NCI-H748 (cell line): ENCODE measurements around the gene LCTL.
"Not testable (repeated sequence)": the region's sequence is repeated elsewhere in the genome, so short reads cannot be mapped to it uniquely, and the experiment has no call there.

Experiments
- DNase-seq: peaks from one replicate; lab custom pipeline; 2025; ENCODE audit not compliant: unreplicated experiment; lab: John Stamatoyannopoulos, UW

Gene LCTL

GRCh38 chr15:66592505-66593218 is 26.9 kb upstream of the LCTL start:
- no peak for DNase-seq

GRCh38 chr15:66591322-66591862 is 25.6 kb upstream of the LCTL start:
- no peak for DNase-seq

GRCh38 chr15:66590435-66590834 is 24.6 kb upstream of the LCTL start:
- no peak for DNase-seq

DNA sequence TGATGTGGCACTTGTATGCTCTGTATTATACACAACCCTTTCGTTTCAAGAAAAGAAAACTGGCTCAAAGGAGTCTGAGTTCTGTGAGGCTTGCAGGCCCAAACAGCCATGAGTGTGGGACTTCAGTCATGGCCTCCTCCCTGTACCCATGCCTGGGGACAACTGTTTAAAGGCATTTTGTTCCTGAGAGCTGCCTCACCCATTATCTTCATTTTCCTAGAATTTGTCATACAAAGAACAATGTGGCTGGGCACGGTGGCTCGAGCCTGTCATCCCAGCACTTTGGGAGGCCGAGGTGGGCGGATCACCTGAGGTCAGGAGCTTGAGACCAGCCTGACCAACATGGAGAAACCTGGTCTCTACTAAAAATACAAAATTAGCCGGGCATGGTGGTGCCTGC is 23.6 kb upstream of the LCTL start:
- DNase-seq, result not testable (repeated sequence)

DNA sequence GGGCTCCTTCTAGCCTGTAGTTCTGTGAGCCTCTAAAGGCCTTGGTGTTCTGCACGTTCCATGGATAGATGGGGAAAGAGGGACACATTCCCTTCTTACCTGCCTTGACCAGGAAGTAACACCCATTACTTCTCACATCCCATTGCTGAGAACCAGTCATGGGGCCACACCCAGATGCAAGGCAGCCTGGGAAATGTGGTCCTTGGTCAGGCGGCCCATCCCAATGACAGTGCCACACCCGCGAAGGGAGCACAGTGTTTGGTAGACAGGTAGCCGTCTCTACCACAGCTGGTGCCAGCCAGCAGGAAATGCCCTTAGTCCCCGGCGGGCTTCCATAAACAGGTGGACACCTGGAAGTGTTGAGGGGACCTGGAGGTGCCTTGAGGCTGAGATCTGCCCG is 23.2 kb upstream of the LCTL start:
- no peak for DNase-seq

DNA sequence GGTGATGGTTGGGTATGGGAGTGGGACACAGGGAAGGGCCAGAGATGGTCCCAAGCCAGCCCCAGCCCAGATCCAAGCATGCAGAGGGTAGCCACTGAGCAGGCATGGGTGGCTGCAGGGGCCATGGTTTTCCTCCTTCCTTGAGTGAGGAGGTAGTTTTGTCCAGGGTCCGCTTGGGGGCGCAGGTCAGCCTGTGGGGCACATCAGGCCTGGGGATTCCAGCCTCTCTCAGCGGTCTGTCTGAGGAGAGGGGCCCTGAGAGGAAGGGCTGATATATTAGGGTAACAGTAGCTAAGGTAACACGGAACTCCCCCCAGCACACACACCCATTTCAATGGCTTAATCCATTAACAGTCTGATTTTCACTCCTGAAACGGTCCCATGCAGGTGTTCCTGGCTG is 22.7 kb upstream of the LCTL start:
- no peak for DNase-seq

DNA sequence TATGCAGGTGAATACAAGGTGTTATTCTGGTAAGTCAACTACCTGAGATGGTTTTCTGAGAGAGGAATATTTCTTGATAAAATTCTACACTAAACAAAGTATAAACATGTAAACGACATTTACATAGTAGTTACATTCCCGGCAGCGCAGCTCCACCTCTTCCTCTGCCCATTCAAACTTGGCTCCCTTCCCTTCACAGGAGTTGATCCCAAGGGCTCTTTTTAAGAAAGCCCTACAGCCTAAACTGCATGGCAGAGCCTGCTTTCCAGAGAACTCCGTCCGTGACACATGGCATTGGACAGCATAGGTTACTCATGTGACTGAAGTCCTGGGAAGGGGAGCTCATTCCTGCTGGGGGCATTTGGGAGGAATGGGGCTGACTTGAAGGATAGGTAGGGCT is 22.0 kb upstream of the LCTL start:
- DNase-seq, result no peak

- no peak for DNase-seq
Measured at GRCh38 chr15:66587020-66587419, 21.2 kb upstream of the LCTL start.

GRCh38 chr15:66586155-66586976 is 20.6 kb upstream of the LCTL start:
- no peak for DNase-seq

DNA sequence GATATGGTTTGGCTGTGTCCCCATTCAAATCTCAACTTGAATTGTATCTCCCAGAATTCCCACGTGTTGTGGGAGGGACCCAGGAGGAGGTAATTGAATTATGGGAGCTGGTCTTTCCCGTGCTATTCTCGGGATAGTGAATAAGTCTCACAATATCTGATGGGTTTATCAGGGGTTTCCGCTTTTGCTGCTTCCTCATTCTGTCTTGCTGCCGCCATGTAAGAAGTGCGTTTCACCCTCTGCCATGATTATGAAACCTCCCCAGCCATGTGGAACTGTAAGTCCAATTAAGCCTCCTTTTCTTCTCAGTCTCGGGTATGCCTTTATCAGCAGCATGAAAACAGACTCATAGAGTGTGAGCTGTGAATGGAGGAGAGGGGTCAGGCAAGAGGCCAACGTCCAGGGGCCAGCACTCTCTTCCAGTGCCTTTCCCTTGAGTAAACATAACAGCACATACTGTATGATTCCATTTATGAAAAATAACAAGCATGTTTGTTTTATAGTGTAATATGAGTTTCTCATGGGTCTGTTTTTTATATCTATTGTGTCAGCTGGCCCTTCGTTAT is 16.3 kb upstream of the LCTL start:
- DNase-seq, result no peak

DNA sequence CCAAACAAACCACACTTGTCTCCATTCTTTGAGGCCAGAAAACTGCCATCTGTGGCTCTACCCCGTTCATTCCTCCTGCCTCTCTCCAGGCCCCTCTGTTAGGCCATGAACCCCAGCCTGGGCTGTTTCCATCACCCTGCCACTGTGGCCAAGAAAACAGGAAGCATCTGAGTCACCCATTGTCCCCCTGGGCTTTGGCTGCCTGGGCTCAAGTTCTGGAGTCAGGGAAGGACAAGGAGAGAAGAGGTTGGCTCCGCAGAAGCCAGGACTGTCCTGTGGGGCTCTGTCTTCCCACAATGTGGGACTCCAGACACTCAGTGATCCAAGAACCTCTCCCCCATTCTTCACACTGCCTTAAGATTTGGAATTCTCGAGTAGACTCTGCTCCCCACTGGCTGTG is 14.8 kb upstream of the LCTL start:
- no peak for DNase-seq

- no peak for DNase-seq
Measured at GRCh38 chr15:66578286-66578875, 12.6 kb upstream of the LCTL start.

- DNase-seq, result no peak
Measured at GRCh38 chr15:66574596-66574950, 8.8 kb upstream of the LCTL start.

- DNase-seq, result no peak
Measured at GRCh38 chr15:66573719-66574595, 8.2 kb upstream of the LCTL start.

DNA sequence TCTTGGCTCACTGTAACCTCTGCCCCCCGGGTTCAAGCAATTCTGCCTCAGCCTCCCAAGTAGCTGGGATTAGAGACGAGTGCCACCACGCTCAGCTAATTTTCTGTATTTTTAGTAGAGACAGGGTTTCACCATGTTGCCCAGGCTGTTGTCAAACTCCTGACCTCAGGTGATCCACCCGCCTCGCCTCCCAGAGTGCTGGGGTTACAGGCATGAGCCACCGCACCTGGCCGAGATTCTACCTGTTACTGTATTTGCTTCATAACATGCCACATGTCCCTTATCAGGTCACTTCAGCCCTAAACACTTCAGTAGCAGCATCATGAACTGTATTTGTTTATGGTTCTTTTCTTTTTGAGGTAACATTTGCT is 7.5 kb upstream of the LCTL start:
- DNase-seq, result no peak

- DNase-seq, result no peak
Measured at GRCh38 chr15:66572146-66572545, 6.3 kb upstream of the LCTL start.

DNA sequence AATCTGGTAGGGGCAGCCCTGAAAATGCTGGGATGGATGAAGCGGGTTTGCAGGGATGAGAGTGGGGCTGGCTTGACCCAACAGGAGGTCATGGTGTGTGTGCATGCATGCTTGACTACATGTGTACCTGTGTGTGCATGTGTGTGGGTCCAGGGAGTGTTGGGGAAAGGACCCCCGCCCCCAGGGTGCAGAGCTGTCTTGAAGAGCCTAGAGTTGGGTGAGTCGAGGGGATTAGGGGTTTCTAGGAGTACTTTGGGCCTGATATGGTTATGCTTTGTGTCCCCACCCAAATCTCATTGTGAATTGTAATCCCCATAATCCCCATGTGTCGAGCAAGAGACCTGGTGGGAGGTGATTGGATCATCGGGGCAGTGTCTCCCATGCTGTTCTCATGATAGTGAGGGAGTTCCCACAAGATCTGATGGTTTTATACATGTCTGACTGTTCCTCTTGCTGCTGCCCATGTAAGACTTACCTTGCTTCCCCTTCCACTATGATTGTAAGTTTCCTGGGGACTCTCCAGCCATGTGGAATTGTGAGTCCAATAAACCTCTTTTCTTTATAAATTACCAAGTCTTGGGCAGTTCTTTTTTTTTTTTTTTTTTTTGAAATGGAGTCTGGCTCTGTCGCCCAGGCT is 5.2 kb upstream of the LCTL start:
- no peak for DNase-seq

DNA sequence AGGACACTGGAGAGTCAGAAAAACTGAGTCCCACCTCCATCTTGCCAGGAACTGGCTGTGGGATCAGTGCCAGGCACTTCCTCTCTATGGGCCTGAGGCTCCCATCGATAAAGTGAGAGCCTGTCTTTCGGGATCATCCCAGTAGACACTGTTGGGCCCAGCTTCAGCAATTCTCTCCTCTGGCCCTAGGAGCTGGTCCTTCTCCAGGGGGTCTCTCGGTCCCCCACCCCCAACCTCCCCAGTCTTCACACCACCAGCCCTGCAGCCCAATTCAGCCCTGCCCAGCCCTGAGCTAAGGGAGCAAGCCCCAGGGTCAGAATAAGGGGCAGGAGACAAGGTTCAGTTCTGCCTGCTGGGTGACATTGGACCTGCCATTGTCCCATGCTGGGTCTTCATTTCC is 4.5 kb upstream of the LCTL start:
- no peak for DNase-seq

DNA sequence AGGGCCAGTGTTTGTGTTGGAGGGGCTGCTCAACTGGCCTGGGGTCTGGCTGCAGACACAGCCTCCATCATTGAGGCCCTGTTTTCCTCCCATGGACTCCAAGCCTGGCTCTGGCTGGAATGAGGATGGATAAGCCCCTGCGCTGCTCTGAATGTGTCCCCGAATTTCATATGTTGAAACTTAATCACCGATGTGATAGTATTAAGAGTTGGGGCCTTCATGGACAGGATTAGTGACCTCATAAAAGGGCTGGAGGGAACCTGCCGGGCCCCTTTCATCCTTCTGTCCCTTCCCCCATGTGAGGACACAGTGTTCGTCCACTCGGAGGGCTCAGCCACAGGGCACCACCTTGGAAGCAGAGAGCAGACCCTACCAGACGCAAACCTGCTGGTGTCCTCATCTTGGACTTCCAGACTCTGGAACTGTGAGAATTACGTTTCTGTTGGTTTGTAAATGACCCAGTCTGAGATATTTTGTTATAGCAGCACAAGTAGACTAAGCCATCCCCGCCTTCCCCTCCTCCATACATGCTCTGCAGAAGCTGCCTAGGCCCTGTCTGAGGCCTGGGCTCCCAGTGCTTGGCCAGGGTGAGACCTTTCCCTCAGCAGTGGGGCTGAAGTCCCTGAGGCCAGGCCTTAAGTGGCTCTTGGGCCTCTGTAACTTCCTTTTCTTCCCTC is 3.8 kb upstream of the LCTL start:
- DNase-seq, result no peak

DNA sequence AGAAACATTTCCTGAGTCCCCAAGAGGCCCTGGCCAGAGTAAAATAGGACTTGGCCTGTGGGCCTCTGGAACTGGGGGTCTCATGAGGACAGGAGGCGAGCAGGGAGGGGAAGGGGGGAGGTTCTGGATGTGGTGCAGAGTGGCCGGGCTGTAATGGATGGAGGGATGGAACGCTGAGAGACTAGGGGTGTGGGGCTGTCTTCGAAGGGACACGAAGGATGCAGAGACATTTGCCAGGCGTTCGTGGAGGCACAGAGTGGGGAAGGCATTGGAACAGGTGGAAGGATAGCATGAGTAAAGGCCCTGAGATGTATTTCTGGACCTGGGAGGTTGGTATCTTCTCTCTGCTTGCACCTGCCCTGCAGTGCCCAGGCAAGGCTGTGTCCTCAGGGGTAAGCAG is 2.1 kb upstream of the LCTL start:
- no peak for DNase-seq
